ENCODE results near the gene AMOT.

AMOT gene

GRCh38 chrX:112800971-112801775, 39.5 kb downstream of the AMOT start:
- no peak for DNase-seq

DNA sequence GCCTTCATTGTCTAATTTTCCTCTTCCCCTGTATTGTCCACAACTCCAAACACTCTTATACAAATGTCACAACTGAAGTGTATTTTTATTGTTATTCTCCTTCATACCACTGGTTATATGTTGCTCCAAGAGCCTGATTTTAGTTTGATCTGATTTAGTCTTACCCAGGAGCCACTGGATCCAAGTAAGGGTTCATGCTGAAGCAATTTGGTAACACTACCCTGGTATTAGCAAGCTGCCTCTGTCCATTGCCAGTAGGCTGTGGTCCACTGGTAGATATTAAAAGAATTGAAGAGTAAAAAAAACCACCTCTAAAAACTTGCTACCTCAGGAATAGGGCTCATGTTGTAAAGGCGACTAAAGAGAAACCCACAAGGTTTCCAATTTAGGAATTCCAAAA, 41.2 kb downstream of the AMOT start:
- DNase-seq = no peak

DNA sequence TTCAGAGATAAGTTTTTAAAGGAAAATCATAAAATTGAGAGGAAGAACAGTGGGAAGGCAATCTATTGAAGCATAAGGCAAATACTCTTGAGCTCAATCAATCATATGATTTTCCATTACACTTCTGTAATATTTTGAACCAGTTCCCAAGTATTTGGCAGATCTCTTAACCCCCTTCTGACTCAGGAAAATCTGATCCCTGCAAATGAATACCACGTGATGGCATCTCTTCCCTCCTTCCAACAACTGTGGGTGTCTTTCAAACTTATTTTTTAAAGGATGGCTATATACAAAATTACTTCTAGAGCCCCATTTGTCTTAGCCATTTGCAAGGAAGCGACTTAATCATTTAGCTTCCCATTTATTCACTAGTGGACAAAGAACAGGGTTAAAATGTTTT, 41.9 kb downstream of the AMOT start:
- no peak for DNase-seq

DNA sequence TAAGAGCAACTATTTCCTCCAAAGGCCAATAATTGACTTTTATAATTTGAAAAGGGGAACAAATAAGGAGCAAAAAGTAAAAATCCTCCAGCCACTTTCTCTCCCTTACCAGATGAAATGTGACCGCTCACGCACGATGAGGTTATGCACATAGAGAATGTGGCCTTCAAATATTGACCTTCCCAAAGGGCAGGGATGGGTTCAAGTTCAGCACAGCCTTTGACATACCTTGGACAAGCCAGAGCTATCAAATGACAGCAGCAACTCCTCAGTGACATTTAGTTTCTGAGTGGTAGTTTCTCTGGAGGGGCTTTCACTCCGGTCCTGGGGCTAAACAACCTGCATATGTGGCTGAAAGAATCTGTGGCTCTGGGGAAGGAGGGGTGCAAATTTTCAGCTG, 50.7 kb downstream of the AMOT start:
- DNase-seq = no peak

- DNase-seq = no peak
Measured at GRCh38 chrX:112786076-112786475, 54.6 kb downstream of the AMOT start.

- no peak for DNase-seq
Measured at GRCh38 chrX:112785344-112785743, 55.3 kb downstream of the AMOT start.

DNA sequence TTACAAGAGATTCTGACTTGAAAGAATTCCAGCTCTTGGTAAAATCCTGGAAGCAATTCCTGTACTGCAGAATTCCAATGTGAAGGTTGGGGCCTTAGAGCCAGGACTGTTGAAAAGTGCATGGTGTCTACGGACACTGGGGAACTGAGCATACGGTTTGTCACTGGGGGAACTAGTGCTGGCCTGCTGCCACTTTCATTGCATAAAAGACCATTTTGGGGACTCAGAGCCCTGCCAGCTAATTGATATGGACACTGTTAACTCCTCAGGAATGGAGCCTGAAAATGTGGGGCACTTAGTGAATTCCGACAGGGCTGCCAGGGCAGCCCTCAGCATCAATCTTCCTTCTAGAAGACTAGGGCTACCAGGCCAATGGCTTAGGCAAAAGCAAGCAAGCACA, 55.9 kb downstream of the AMOT start:
- DNase-seq = no peak

- DNase-seq = no peak
Measured at GRCh38 chrX:112779139-112779538, 61.5 kb downstream of the AMOT start.

- DNase-seq = no peak
Measured at GRCh38 chrX:112774651-112775293, 65.9 kb downstream of the AMOT start.

DNA sequence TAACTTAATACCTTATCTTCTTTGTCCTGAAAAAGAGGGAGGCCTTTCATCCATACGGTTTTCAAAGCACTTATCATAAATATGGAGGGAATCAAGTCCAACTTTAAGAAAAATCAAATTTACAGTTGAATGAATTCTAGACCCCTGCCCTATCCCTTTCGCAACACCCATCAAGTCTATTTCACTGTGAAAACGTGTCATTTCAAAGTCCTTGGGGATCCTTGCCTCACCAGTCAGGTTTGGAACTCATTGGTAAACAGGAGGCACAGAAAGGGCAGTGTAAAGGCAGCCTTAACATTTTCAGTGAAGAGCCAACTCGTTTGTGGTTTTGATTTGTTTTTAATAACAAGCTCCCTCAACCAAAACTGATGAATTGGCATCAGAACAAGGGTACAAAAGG, 66.5 kb downstream of the AMOT start:
- DNase-seq = no peak

GRCh38 chrX:112769034-112769433, 71.6 kb downstream of the AMOT start:
- DNase-seq = no peak

- DNase-seq = no peak
Measured at GRCh38 chrX:112768563-112768962, 72.1 kb downstream of the AMOT start.

DNA sequence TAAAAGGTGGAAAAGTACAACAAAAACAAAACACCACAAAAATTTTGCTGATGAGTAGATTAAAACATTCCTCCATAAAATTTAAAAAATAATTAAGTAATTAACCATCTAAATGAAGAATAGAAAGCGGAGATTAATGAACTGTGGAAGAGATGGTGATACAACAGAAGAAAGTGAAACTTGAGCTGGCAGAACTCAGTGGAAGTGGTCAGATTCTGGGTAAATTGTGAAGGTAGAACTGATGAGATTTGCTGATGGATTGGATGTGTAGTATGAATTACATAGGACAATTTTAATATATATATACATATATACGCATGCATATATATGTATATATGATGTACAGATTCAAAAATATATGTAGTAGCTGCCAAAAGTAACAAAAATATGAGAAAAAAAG, 73.9 kb downstream of the AMOT start:
- no peak for DNase-seq

GRCh38 chrX:112761242-112762207, 79.1 kb downstream of the AMOT start:
- DNase-seq = no peak

GRCh38 chrX:112760697-112761096, 79.9 kb downstream of the AMOT start:
- no peak for DNase-seq

GRCh38 chrX:112759966-112760365, 80.7 kb downstream of the AMOT start:
- DNase-seq = no peak

DNA sequence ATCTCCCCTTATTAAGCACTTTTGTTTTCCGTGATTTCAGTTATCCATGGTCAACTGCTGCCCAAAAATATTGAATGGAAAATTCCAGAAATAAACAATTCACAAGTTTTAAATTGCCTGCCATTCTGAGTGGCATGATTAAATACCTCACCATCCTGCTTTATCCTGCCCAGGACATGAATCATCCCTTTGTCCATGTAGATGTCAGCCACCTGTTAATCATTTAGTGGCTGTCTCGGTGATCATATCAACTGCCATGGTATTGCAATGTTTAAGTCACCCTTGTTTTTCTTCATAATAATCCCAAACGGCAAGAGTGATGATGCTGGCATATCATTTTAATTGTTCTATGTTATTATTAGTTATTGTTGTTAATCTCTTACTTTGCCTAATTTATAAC, 81.1 kb downstream of the AMOT start:
- no peak for DNase-seq

DNA sequence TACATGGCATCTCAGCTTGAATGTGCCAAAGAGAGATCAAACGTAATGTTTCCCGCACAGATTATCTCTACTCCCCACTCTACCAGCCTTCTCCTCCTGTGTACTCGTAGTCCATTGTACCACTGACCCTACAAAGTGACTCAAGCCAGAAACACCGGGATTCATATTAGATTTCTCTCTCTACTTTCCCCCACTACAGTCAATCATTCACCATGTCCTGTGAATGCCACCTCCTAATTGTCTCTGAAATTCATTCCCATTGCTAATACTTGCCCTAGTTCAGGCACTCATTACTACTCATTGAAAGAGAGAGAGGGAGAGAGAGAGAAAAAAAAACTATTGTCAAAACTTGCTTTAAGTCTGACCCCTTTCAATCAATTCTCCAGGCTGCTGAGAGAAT, 82.7 kb downstream of the AMOT start:
- no peak for DNase-seq

GRCh38 chrX:112753116-112753515, 87.5 kb downstream of the AMOT start:
- no peak for DNase-seq

DNA sequence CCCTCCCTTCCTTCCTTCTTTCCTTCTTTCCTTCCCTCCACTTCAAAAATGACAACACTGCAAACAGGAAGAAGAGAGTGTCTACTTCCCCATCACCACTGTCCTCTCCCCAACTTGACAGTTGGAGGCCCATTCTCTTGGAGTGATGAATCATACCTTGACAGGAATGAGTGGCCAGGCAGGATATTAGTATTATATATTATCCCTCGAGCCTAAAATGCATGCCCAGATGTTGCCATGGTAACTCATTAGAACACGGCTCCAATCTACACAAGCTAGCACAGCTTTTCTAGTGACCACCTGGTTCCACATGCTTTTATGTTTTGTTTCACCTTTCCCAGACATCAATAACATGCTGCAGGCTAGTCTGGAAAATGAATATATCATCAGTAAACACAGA, 89.6 kb downstream of the AMOT start:
- no peak for DNase-seq

DNA sequence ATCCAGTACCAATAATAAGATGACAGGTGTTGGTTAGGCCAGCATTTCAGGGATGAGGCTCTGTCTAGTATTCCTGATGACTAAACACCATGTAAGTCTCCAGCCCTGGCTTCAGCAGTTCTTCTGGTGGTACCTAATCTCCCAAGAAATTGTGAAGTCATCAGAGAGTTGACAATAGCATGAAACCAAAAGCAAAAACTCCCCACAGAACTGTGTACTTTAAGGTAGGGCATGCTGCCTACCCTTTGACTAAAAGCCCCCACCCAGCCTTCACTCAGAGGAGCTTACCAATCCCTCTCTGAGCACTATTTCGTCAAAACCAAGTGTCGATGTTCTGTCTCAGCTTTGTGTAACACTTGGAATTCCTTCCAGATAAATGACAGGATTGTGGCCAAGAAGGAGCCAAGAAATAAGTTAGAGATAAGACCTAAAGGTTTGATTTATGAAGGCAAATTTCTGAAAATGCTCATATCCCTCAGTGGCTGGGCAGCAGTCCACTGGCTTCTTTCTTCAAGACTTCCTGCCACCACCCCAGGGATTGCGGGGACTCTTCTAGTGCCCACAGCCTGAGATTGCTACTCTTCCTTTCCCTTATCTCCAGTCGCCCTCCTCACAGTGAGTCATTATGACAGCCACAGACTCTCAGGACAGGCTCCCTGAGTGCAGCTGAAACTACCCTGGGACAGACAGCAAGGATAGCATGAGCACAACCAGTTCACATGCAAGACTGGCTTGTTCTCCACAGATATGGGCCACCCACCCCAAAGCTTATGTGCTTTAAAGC, 93.6 kb downstream of the AMOT start:
- DNase-seq = no peak

DNA sequence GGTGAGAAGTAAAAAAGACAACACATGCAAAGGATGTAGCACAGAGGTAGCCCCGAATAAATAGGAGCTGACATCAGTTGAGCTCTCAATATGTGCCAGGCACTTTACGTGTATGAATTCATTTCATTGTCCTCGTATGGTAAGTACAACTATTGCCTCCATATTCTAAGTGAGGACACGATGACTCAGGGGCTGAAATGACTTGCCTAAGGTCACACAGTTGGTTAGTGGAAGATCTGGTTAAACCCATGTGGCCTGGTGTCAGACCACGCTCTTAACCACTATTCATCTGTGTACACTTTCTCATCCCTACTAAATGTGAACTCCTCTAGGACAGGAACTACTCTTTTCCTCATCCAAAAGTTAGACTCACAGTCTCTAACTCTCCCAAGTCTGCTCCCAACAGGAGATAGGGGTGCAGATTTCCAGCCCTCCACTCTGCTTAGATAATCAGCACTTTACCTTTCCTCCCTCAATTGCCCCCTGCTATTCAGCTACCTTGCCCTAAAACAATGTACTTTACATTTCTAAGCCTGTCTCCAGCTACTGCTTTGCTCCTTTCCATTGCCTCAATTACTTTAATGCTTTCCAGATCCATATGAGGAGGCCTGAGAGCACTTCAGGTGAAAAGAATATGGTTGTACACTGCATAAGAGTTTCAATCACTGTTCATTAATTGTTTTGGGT, 102.1 kb downstream of the AMOT start:
- DNase-seq = no peak

Measured in CD4-positive, alpha-beta T cell treated with Interleukin-17A for 1 hour (primary cell).